Measurements from ENCODE around the gene RBMS1. TPM values are rescaled to one million over a fixed set of nuclear protein-coding genes. Genes with fewer than 3 reads are reported as not detected.
A peak's percentile ranks its signal among the peaks of the same experiment; 100 is the strongest.

The RBMS1 gene
- total RNA-seq, 4 donors from 2014 or later = 26.3 to 52.5 (median 37.5) TPM

- Histone ChIP-seq H3K27me3 (no peaks in the 10 kb centered on the region), H3K9me3 (no peaks in the 10 kb centered on the region), H3K36me3 (no peaks in the 10 kb centered on the region), H3K4me3 (no peak overlapping the region), H3K27ac (no peak overlapping the region), H3K4me1 (peaks cover 7 to 59% (median 29%) of the 10 kb centered on the region in 3 donors)
- intact Hi-C loops (cut with DNase I) = no loop called here
- WGBS, 2 donors = 92 to 96% methylated on average over 7 of the region's 7 CpGs
- DNase-seq = no peak
- TF ChIP-seq POLR2A (IDR thresholded peaks at IDR 0.05) = no peak
- TF ChIP-seq CTCF (IDR thresholded peaks at IDR 0.05) = no peak
Measured at GRCh38 chr2:160477032-160477431, 16.6 kb downstream of the RBMS1 start.

GRCh38 chr2:160474891-160475787, 18.5 kb downstream of the RBMS1 start:
- no peak for DNase-seq
- no peak overlapping the region for H3K4me3 ChIP-seq
- no peaks in the 10 kb centered on the region for H3K27me3 ChIP-seq
- peak overlapping the region in 2 of 4 donors; percentile 5 to 11 for H3K27ac ChIP-seq
- H3K36me3 ChIP-seq = no peaks in the 10 kb centered on the region
- H3K4me1 ChIP-seq = peaks cover 7 to 68% (median 29%) of the 10 kb centered on the region in 3 donors
- 71 to 84% methylated on average over 7 of the region's 7 CpGs for WGBS, 2 donors
- H3K9me3 ChIP-seq = no peaks in the 10 kb centered on the region
- no peak for TF ChIP-seq POLR2A (IDR thresholded peaks at IDR 0.05)
- no peak for TF ChIP-seq CTCF (IDR thresholded peaks at IDR 0.05)
- intact Hi-C loops (cut with DNase I) = no loop called here

GRCh38 chr2:160474319-160474645, 19.3 kb downstream of the RBMS1 start:
- WGBS, 2 donors = 31 to 41% methylated on average over 6 of the region's 6 CpGs
- H3K36me3 ChIP-seq = no peaks in the 10 kb centered on the region
- H3K4me1 ChIP-seq = peaks cover 7 to 75% (median 28%) of the 10 kb centered on the region in 3 donors
- intact Hi-C loops (cut with DNase I) = no loop called here
- TF ChIP-seq POLR2A (IDR thresholded peaks at IDR 0.05) = no peak
- TF ChIP-seq CTCF (IDR thresholded peaks at IDR 0.05) = no peak
- peak overlapping the region in 3 of 4 donors; percentile 11 to 49 (median 28) for H3K27ac ChIP-seq
- no peaks in the 10 kb centered on the region for H3K9me3 ChIP-seq
- peak overlapping the region in 1 of 4 donors; percentile 14 for H3K4me3 ChIP-seq
- DNase-seq = no peak
- H3K27me3 ChIP-seq = no peaks in the 10 kb centered on the region

GRCh38 chr2:160473468-160474318, 19.9 kb downstream of the RBMS1 start:
- no peak for TF ChIP-seq CTCF (IDR thresholded peaks at IDR 0.05)
- no peak for TF ChIP-seq POLR2A (IDR thresholded peaks at IDR 0.05)
- Histone ChIP-seq H3K27ac (peak overlapping the region in 3 of 4 donors; percentile 28 to 65 (median 49)), H3K9me3 (no peaks in the 10 kb centered on the region), H3K36me3 (no peaks in the 10 kb centered on the region), H3K4me3 (peak overlapping the region in 1 of 4 donors; percentile 14), H3K4me1 (peaks cover 7 to 71% (median 26%) of the 10 kb centered on the region in 3 donors), H3K27me3 (no peaks in the 10 kb centered on the region)
- DNase-seq = no peak
- 30 to 48% methylated on average over 2 of the region's 2 CpGs for whole genome bisulfite sequencing, 2 donors
- intact Hi-C loops (cut with DNase I) = no loop called here

GRCh38 chr2:160472839-160473251, 20.8 kb downstream of the RBMS1 start:
- DNase-seq = no peak
- H3K27ac ChIP-seq = peak overlapping the region in 2 of 4 donors; percentile 49 to 65
- WGBS, 2 donors = 57 to 64% methylated on average over 4 of the region's 4 CpGs

More at GRCh38 chr2:160472839-160473251, 20.8 kb downstream of the RBMS1 start:
- TF ChIP-seq CTCF (IDR thresholded peaks at IDR 0.05) (no peak), POLR2A (IDR thresholded peaks at IDR 0.05) (no peak)
- Histone ChIP-seq H3K27me3 (no peaks in the 10 kb centered on the region), H3K4me1 (peaks cover 7 to 62% (median 22%) of the 10 kb centered on the region in 3 donors), H3K4me3 (no peak overlapping the region), H3K36me3 (no peaks in the 10 kb centered on the region), H3K9me3 (no peaks in the 10 kb centered on the region)
- intact Hi-C loops (cut with DNase I) = no loop called here

Data from esophagus squamous epithelium (tissue), 5 donors.